Measurements from ENCODE around the gene TNS4.
"Not testable (repeated sequence)": the region's sequence is repeated elsewhere in the genome, so short reads cannot be mapped to it uniquely, and the experiment has no call there.

The TNS4 gene

DNA sequence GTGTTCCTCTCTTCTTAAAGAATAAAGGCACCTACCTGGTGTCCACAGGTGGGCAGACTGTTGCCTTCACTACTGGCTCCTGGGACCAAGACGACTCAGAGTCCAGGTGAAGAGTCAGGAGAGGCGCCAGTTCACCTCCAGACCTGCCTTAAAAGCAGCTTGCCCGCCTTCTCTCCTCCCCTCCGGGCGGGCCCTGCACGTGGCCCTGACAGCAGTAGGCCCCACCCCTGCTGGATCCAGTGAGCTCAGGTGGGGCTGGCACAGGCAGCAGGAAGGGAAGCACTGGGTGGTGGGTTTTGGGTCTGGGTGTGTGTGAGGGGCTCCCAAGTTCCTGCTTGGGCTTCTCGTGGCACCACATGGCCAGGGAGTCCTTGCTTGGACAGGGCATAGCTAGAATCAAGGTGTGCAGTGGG, at the start of gene TNS4:
TSS of gene TNS4 (minus strand) at position 125 of the 413 bp plus-strand sequence. CDS start 5,198 bp downstream, outside the sequence.
- no peak for DNase-seq (ENCODE audit: low spot score)

DNA sequence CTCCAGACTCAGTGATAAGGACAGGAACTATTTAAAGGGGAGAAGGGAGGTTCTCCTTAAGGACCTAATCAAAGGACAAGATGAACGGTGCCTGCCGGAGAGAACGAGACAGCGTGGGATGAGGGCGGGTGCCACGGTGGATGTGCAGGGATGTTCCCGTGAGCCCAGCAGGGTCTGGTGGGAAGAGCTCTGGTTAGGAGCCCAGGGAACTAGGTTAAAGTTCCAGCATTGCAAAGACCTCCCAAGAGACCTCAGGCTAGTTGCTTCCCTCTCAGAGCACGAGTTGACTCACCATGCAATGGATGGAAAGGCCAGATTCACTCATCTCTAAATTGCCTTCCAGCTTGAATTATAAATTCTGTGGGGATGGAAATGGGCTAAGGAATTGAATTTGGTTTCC, 49.2 kb upstream of the TNS4 start:
- no peak for DNase-seq (ENCODE audit: low spot score)

- no peak for DNase-seq (ENCODE audit: low spot score)
Observed at GRCh38 chr17:40548982-40549685, 47.7 kb upstream of the TNS4 start.

DNA sequence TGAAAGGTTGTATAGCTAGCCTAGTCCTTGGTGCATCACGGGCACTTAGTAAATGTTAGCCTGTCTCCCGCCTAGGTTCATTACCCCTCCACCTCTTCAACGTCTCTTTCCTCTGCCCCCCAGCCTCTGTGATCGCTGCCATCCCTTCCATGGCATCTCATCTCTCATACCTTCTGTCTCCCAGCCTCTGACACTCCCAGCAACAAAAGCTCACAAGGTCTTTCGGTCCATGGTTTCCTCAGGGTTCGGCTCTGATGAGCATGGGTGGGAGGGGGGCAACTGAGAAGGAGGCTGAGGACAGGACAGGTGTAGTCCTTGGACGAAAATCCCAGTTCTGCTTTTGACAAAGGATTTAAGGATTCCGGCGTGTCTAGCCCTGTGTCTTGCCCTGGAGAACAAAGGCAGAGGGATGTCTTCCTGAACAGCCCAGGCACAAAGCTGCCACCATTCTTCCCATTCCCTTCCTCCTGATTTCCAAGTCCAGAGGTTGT, 47.1 kb upstream of the TNS4 start:
- DNase-seq (ENCODE audit: low spot score) = no peak

GRCh38 chr17:40547785-40548478, 46.5 kb upstream of the TNS4 start:
- no peak for DNase-seq (ENCODE audit: low spot score)

DNA sequence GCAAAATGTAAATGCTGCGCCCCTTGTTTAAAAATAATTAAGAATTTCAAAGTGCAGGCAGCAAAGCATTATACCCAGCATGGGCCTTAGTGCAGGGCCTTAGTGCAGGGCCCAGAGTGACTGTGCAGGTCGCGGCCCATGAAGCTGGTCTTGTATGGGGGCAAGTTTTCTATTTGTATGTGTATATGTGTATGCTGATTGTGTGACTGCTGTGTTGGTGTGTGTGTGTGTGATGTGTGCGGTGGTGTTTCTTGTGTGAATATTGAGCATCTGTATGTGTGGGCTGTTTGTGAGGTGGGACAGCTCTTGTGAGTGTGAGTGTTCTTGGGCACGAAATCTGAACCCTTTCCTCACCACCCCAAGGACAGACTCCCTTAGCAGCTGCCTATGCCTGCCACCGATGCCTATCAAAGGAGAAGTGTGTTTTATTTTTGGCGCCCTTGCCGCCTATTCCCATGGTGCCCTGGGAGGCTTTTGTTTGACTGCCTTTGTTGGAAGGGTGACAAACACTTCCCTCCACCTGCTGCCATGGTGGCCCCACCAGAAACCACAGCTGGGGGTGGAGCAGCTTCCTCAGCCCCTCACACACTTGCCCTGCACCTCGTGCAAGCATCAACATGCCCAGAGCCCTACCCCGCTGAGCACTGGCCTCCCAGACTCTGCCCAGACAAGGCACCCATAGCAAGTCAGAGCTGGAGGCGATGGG, 45.8 kb upstream of the TNS4 start:
- DNase-seq (ENCODE audit: low spot score) = no peak

DNA sequence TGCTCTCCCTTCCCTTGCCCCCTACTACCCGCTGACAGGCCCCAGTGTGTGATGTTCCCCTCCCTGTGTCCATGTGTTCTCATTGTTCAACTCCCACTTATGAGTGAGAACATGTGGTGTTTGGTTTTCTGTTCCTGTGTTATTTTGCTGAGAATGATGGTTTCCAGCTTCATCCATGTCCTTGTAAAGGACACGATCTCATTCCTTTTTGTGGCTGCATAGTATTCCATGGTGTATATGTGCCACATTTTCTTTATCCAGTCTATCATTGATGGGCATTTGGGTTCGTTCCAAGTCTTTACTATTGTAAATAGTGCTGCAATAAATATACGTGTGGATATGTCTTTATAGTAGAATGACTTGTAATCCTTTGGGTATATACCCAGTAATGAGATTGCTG, 45.1 kb upstream of the TNS4 start:
- DNase-seq (ENCODE audit: low spot score) = not testable (repeated sequence)

DNA sequence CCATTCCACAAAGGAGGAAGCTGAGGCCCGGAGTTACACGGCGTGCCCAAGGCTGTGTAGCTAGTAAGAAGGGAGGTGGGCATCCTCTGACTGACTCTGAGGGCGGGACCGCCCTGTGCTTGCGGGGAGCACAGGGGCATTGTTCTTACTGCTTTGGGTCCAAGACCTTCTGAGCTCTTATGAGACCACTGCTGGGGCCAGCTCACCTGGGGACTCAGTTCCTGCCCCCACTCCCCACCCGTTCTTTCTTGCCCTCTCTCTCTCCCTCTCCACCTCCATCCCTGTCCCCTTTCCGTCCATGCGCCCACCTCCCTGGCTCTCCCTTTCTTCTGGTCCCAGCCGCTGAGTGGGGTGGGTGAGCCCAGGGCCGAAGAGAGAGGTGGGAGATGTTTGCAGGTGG, 44.2 kb upstream of the TNS4 start:
- DNase-seq (ENCODE audit: low spot score) = no peak

GRCh38 chr17:40542558-40543411, 41.4 kb upstream of the TNS4 start:
- no peak for DNase-seq (ENCODE audit: low spot score)

DNA sequence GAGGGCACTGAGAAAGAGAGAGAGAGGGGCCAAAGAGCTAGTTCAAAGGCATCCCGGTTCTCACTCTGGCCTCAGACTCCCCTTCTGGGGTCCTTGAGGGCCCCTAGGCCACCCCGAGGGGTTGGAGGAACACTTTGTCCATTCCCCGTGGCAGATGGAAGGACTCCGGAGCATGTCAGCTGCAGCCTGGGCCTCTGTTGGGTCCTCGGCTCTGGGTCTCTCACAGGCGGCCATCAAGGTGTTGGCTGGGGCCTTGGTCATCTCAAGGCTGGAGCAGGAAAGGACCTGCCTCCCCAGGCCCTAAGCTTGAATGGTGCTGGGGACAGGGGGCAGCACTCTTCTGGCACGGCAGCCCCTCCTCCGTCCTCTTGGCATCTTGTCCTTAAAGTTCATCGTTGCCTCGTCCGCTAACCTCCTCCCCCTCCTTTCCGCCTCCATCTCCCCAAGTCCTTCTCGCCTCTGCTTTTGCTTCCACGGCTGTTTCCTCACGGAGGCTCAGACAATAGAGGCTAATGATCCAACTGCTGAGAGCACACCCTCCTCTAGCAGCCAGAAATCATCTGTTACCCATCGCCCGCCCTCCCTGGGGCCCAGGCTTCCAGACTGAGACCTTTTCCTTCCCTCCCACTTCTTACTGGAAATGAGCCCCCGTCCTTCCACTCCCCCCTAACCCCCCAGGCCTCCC, 40.6 kb upstream of the TNS4 start:
- DNase-seq (ENCODE audit: low spot score) = no peak

DNA sequence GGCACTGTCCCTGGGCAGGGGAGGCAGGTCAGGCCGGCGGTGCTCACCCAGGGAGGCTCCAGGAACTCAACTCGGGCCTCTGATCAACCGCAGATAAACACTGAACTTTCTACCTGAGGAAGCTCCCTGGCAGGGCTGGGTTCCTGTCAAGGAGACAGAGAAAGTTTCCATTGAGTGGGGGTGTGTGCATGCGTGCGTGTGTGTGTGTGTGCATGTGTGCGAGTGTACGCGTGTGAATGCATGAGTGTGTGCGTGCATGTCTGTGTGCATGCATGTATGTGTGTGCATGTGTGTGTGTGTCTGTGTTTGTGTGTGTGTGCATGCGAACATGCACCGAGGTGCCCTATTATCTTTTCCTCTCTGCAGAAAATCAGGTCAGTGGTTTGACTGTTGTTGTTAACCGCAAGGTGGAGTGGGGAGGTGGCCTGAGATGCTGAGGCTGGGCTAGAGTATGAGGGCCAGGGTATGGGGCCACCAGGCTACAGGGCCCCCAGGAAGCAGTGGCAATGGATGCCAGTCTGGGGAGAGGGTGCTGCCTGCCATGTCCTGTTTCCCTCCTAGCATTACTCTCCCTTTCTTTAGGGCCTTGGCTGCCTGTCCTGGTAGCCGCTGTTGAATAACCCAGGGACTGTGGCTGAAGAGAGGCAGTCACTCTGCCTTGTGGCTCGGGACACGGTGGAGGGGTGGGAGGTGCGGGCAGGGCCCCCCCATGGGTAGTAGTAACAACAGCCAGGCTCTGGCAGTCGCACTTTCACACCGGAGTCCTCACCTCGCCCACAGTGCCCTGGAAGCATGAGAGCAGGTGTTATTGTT, 39.8 kb upstream of the TNS4 start:
- no peak for DNase-seq (ENCODE audit: low spot score)

DNA sequence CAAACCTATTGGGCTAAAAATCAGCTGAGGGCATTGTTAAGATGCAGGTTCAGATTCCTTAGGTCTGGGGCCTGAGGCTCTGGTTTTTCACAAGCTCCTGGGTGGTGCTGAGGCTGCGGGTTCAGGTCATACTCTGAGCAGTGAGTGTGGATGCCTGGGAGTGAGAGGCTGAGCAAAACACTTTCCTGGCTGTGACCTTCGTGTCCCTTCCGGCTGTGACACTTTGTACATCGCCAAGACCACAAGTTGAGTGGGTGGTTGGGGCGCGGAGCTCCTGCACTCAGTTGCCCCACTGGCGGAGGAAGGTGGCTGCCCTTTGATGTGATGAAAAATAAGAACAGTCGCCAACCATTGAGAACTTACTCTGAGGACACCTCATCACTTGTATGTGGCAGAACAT, 39.0 kb upstream of the TNS4 start:
- no peak for DNase-seq (ENCODE audit: low spot score)

- no peak for DNase-seq (ENCODE audit: low spot score)
Observed at GRCh38 chr17:40539711-40540411, 38.4 kb upstream of the TNS4 start.

GRCh38 chr17:40538936-40539705, 37.7 kb upstream of the TNS4 start:
- DNase-seq (ENCODE audit: low spot score) = no peak

DNA sequence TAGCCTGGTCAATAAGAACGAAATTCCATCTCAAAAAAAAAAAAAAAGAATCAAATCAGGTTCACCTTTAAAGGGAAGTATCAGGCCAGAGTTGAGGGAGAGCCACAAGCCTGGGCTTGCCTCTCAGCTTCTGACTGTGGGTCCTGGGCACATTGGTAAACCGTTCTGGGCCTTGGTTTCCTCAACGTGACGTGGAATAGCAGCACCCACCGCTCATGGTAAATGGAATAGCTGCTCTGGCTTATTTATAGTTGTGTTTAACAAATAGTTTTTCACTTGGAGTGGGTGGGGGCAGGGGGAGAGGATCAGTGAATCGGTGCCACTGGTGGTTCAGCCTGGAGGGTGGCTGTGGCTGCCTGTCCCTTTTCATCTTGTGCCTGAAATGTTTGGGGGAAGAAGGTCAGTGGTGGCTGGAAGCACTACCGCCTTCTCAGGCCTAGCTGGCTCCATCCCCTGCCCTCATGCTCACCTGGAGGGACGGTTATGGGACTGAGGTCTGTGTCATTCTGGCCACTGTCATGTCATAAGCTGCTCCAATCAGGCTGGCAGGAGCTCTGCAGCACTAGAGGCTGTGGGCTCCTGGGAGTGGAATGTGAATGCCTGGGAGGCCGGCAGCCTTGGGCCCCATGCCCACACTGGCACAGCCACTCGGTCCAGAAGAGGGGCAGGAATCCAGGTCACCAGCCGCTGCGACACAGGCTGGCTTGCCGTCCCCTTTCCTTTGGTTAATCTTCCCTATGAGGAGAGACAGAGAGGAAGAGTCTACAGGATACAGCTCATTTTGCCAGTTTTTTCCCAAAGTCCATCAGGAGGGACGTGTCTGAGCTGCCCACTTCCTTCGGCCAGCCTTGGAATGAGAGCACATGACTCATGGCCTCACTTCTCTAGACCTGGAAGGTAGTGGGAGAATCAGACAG, 36.9 kb upstream of the TNS4 start:
- no peak for DNase-seq (ENCODE audit: low spot score)

GRCh38 chr17:40536295-40537171, 35.1 kb upstream of the TNS4 start:
- no peak for DNase-seq (ENCODE audit: low spot score)

- no peak for DNase-seq (ENCODE audit: low spot score)
Observed at GRCh38 chr17:40535924-40536294, 34.5 kb upstream of the TNS4 start.

Measured in putamen (tissue), 1 donor.